K562 (cell line): ENCODE results near the gene ESR2. TPM values are rescaled to one million over a fixed set of nuclear protein-coding genes. Genes with fewer than 3 reads are reported as not detected.

Source experiments
- BRD9 ChIP-seq: fragments of 450-650 bp; IDR thresholded peaks from 2 replicates; pipeline ENCODE4 v1.6.1; 2018; ENCODE audit warnings: low read depth; ENCODE audit not compliant: partially characterized antibody
- CAMTA2 ChIP-seq: fragments of 250-450 bp; sonication (Bioruptor Pico); conservative IDR thresholded peaks from 2 replicates; pipeline ENCODE4 v1.5.1; 2022
- CCNT2 ChIP-seq: IDR thresholded peaks from 2 replicates; pipeline ENCODE4 v1.6.1; 2011; ENCODE audit warnings: borderline replicate concordance, low read depth, mild to moderate bottlenecking, moderate library complexity, mixed read lengths, low read length; ENCODE audit not compliant: insufficient read length; ENCODE audit errors: extremely low read depth
- CREB1 ChIP-seq, 2 experiments: sonication (generic) in 1 of 2; formaldehyde crosslinking in 1 of 2; IDR thresholded peaks; 2 replicates each; pipeline versions ENCODE4 v1.6.1 to v1.8.0; 2012 to 2022; ENCODE audit warnings: inconsistent platforms in 1 of 2, mild to moderate bottlenecking in 1 of 2, missing genetic modification reagents in 1 of 2, moderate library complexity in 1 of 2
- CREM ChIP-seq: IDR thresholded peaks from 2 replicates; pipeline ENCODE4 v1.6.1; 2014; ENCODE audit warnings: antibody characterized with exemption, low read depth
- CTCF ChIP-seq, 3 experiments: IDR thresholded peaks in 2 of 3; conservative IDR thresholded peaks in 1 of 3; 2 replicates each; pipeline ENCODE4 v1.5.1; 2011 to 2012; ENCODE audit warnings: low read length in 3 of 3, mild to moderate bottlenecking in 3 of 3, control low read depth in 2 of 3, improper control_type of control experiment in 1 of 3, inconsistent platforms in 1 of 3, low read depth in 1 of 3, mixed read lengths in 1 of 3, moderate library complexity in 1 of 3; ENCODE audit not compliant: insufficient read depth in 2 of 3
- FIP1L1 ChIP-seq: fragments of 200-400 bp; formaldehyde crosslinking; IDR thresholded peaks from 2 replicates; pipeline ENCODE4 v1.6.1; 2018; ENCODE audit warnings: mild to moderate bottlenecking, low read depth, low read length; ENCODE audit not compliant: poor library complexity, severe bottlenecking
- HDAC1 ChIP-seq, 2 experiments: fragments of 450-650 bp; IDR thresholded peaks; 2 replicates each; pipeline ENCODE4 v1.6.1; 2016 to 2017; ENCODE audit warnings: inconsistent platforms in 1 of 2, mild to moderate bottlenecking in 1 of 2, moderate library complexity in 1 of 2
- HES1 ChIP-seq: fragments of 450-650 bp; IDR thresholded peaks from 2 replicates; pipeline ENCODE4 v1.6.1; 2016; ENCODE audit warnings: low read depth, mild to moderate bottlenecking, moderate library complexity
- KDM5B ChIP-seq: fragments of 200-600 bp; sonication (generic); IDR thresholded peaks from 2 replicates; pipeline ENCODE4 v1.6.1; 2012; ENCODE audit warnings: low read depth, mild to moderate bottlenecking, moderate library complexity, low read length, control low read depth, inconsistent platforms; ENCODE audit not compliant: insufficient replicate concordance
- PHF8 ChIP-seq: fragments of 200-600 bp; sonication (generic); IDR thresholded peaks from 2 replicates; pipeline ENCODE4 v1.6.1; 2012; ENCODE audit warnings: mixed run types, mild to moderate bottlenecking, inconsistent platforms, low read length, moderate library complexity, borderline replicate concordance
- POLR2A ChIP-seq: fragments of 450-650 bp; conservative IDR thresholded peaks from 2 replicates; pipeline ENCODE4 v1.6.1; 2016
- POLR2G ChIP-seq: fragments of 200-400 bp; formaldehyde crosslinking; IDR thresholded peaks from 2 replicates; pipeline ENCODE4 v1.6.1; 2017; ENCODE audit warnings: low read depth, mild to moderate bottlenecking, antibody characterized with exemption, low read length, moderate library complexity
- RAD21 ChIP-seq, 2 experiments: fragments of 250-450 bp in 1 of 2; fragments of 450-650 bp in 1 of 2; sonication (Bioruptor Pico) in 1 of 2; formaldehyde crosslinking in 1 of 2; IDR thresholded peaks in 1 of 2; conservative IDR thresholded peaks in 1 of 2; 2 replicates each; pipeline versions ENCODE4 v1.4.0 to v1.8.0; 2020 to 2022; ENCODE audit warnings: mild to moderate bottlenecking in 2 of 2, moderate library complexity in 1 of 2
- RBBP5 ChIP-seq: fragments of 200-600 bp; sonication (generic); IDR thresholded peaks from 2 replicates; pipeline ENCODE4 v1.6.1; 2012; ENCODE audit warnings: borderline replicate concordance, mild to moderate bottlenecking, low read length, control low read depth, inconsistent platforms; ENCODE audit not compliant: insufficient read depth, poor library complexity, severe bottlenecking
- RBFOX2 ChIP-seq: fragments of 200-400 bp; formaldehyde crosslinking; IDR thresholded peaks from 2 replicates; pipeline ENCODE4 v1.6.1; 2017; ENCODE audit warnings: low read depth, mild to moderate bottlenecking, low read length, moderate library complexity
- RCOR1 ChIP-seq, 2 experiments: IDR thresholded peaks; 2 replicates each; pipeline ENCODE4 v1.6.1; 2012; ENCODE audit warnings: low read depth in 2 of 2, low read length in 2 of 2, borderline replicate concordance in 1 of 2, improper control_type of control experiment in 1 of 2
- TAF9B ChIP-seq: fragments of 450-650 bp; IDR thresholded peaks from 2 replicates; pipeline ENCODE4 v1.6.1; 2018; ENCODE audit warnings: mild to moderate bottlenecking; ENCODE audit not compliant: partially characterized antibody
- TFAP4 ChIP-seq: sonication (generic); formaldehyde crosslinking; IDR thresholded peaks from 2 replicates; pipeline ENCODE4 v1.8.0; 2022; ENCODE audit warnings: missing genetic modification reagents, mild to moderate bottlenecking, moderate library complexity, borderline replicate concordance
- YY1 ChIP-seq, 3 experiments: IDR thresholded peaks; 2 replicates each; pipeline ENCODE4 v1.6.1; 2011; ENCODE audit warnings: low read length in 2 of 3, mild to moderate bottlenecking in 2 of 3, moderate library complexity in 2 of 3, borderline replicate concordance in 1 of 3, control low read depth in 1 of 3, low read depth in 1 of 3; ENCODE audit not compliant: insufficient read depth in 3 of 3, insufficient replicate concordance in 2 of 3, control insufficient read depth in 1 of 3, insufficient read length in 1 of 3; ENCODE audit errors: extremely low read depth in 1 of 3
- ZFX ChIP-seq: sonication (generic); formaldehyde crosslinking; IDR thresholded peaks from 2 replicates; pipeline ENCODE4 v1.8.0; 2022; ENCODE audit warnings: mild to moderate bottlenecking, missing genetic modification reagents, moderate library complexity
- polyA plus RNA-seq, 8 experiments: library from polyadenylated mRNA; depleted of rRNA in 4 of 8; stranded (reverse) in 5 of 8; unstranded in 3 of 8; fragments of >200 nt; fragmentation: Nextera tagmentation in 2 of 8; fragmentation: Illumina TruSeq in 1 of 8; extraction: Ambion mirVana in 2 of 8; extraction: Trizol in 1 of 8; gene quantifications; 2 replicates each; pipeline versions ENCODE4 v1.2.1 to v1.2.3, GENCODE V29; 2011 to 2014; ENCODE audit warnings: inconsistent platforms in 1 of 8, missing spikeins in 1 of 8
- total RNA-seq, 7 experiments: library from RNA; depleted of rRNA in 6 of 7; stranded (reverse); fragments of >200 nt in 6 of 7; fragmentation: Illumina TruSeq in 2 of 7; extraction: Trizol in 2 of 7; gene quantifications; 2 replicates each; pipeline versions ENCODE4 v1.2.1 to v1.2.3, GENCODE V29; 2011 to 2021; ENCODE audit warnings: low replicate concordance in 1 of 7

Gene ESR2
- total and polyA plus RNA-seq, 9 of the 15 experiments (the other 6 are each of a cell fraction or from before 2014, with no cell fraction given), result 0.07 to 3.8 (median 2.0) TPM

GRCh38 chr14:64337888-64338615 is 43.9 kb upstream of the ESR2 start (continued):
- TF ChIP-seq CCNT2, result no peak
- peak; percentile 63; the same call in 1 of the 2 replicates for TF ChIP-seq PHF8
- TF ChIP-seq CTCF (IDR thresholded peaks at IDR 0.05 in 2 of 3, conservative IDR thresholded peaks at IDR 0.05 in 1 of 3; ENCODE audit: insufficient read depth in 2 of 3, low read depth in 1 of 3, low read length in 3 of 3), result peak in 2 of 3 experiments; percentile 16 to 29; a peak in 2 of 6 replicates
- no peak for TF ChIP-seq CAMTA2 (CRISPR knock-in tag)
- no peak for TF ChIP-seq HES1
- TF ChIP-seq KDM5B, result peak; percentile 35
- peak in 1 of 2 experiments; percentile 41; a peak in 1 of 4 replicates for TF ChIP-seq RCOR1 (IDR thresholded peaks at IDR 0.05; ENCODE audit: borderline replicate concordance in 1 of 2, low read depth in 2 of 2, low read length in 2 of 2)
- TF ChIP-seq ZFX (CRISPR knock-in tag), result peak; percentile 3; the same call in 1 of the 2 replicates
- peak; percentile 61; the same call in 1 of the 2 replicates for TF ChIP-seq TFAP4
- no peak for TF ChIP-seq BRD9
- TF ChIP-seq POLR2A, result peak; percentile 45
- TF ChIP-seq RAD21 (CRISPR knock-in tag; conservative IDR thresholded peaks at IDR 0.05 in 1 of 2, IDR thresholded peaks at IDR 0.05 in 1 of 2), result peak in 1 of 2 experiments; percentile 40; a peak in 1 of 4 replicates
- TF ChIP-seq CREM, result peak; percentile 88
- peak in 2 of 3 experiments; percentile 15 to 70 for TF ChIP-seq YY1 (IDR thresholded peaks at IDR 0.05; ENCODE audit: borderline replicate concordance in 1 of 3, control insufficient read depth in 1 of 3, extremely low read depth in 1 of 3, insufficient read depth in 3 of 3, insufficient read length in 1 of 3, insufficient replicate concordance in 2 of 3, low read depth in 1 of 3, low read length in 2 of 3)
- TF ChIP-seq CREB1 (IDR thresholded peaks at IDR 0.05), result peak; percentile 68
- peak; percentile 20; the same call in 1 of the 2 replicates for TF ChIP-seq CREB1 (CRISPR knock-in tag; IDR thresholded peaks at IDR 0.05)
- TF ChIP-seq TAF9B, result no peak
- TF ChIP-seq HDAC1 (IDR thresholded peaks at IDR 0.05), result peak in 1 of 2 experiments; percentile 45; a peak in 1 of 4 replicates
- TF ChIP-seq RBFOX2, result peak; percentile 89
- peak; percentile 41 for TF ChIP-seq FIP1L1
- peak; percentile 43 for TF ChIP-seq RBBP5
- peak; percentile 89 for TF ChIP-seq POLR2G
